ENCODE data around the gene PCNX2. TPM values are rescaled to one million over a fixed set of nuclear protein-coding genes. Genes with fewer than 3 reads are reported as not detected.

PCNX2 gene
- total and polyA plus RNA-seq, 5 donors, result 0.66 to 5.0 (median 3.1) TPM

DNA sequence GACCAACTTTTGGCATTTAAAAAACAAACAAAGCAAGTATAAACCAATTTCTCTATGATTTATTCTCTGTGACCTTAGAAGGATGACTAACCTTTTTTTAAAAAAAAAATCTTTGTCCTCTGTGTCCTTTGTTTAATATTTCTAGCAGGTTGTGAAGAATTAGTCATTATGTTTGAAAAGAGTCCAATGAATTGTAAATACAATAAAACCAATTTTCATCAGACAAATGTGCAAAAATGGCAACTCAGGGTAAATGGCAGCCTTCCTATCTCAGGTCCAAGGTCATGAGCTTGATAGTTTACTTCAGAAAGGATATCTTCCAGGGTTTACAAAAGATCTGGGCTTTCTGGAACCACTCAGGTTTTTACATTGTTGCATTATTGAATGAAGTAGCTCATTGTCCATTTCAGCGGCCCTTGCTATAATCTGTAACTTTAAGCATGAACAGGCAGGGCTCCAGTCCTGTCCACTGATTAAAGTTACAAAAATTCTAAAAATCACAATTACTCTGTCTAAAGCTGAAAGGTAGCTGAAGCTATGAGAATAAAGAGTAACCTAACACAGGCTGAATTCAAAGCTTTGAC lies 20.3 kb upstream of the PCNX2 start:
- Histone ChIP-seq H3K9me3 (ENCODE audit: control insufficient read depth, low read length) (no peaks in the 10 kb centered on the region), H3K4me1 (ENCODE audit: control insufficient read depth, insufficient read depth, low read length) (no peaks in the 10 kb centered on the region), H3K27me3 (ENCODE audit: control insufficient read depth, insufficient read depth) (no peaks in the 10 kb centered on the region), H3K27ac (ENCODE audit: low read length) (no peak overlapping the region), H3K4me3 (ENCODE audit: low read length) (no peak overlapping the region)
- DNase-seq (no peak), ATAC-seq (no peak)
- intact Hi-C loops (cut with DNase I), result no loop called here
- WGBS, result 73% methylated on average over 1 of the region's 1 CpG

DNA sequence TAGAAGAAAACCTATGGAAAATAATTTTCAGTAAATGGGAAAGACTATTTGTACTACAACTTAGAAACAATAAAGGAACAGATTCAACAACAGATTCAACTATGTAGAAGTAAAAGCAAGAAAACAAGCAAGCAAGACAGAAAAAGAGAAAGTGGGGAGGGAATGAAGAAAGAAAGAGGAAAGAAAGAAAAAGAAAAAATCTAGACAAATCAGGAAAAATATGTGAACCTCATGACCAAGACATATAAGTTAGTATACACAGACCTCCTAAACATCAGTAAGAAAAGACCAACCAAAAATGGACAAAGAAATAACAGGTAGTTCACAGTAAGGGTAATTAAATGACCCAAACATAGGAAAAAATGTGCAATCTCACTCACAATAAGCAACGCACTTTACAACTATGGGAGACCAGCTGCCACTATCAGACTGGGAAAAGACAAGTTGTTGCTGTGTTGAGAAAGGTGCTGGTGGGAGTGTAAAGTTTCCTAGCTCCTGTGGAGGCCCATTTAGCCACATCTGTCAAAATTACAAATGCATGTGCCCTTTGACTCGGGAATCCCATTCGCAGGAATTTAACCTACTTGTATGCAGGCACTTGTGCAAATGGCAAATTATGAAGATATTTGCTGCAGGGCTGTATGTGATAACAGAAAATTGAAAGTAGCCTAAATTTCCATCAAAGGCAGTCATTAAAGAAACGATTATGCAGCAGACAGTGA lies 18.1 kb upstream of the PCNX2 start:
- 59% methylated on average over 4 of the region's 4 CpGs for WGBS
- no peak for ATAC-seq
- Histone ChIP-seq H3K4me1 (ENCODE audit: control insufficient read depth, insufficient read depth, low read length) (no peaks in the 10 kb centered on the region), H3K4me3 (ENCODE audit: low read length) (no peak overlapping the region), H3K9me3 (ENCODE audit: control insufficient read depth, low read length) (no peaks in the 10 kb centered on the region), H3K27ac (ENCODE audit: low read length) (no peak overlapping the region), H3K27me3 (ENCODE audit: control insufficient read depth, insufficient read depth) (no peaks in the 10 kb centered on the region)
- no peak for DNase-seq
- intact Hi-C loops (cut with DNase I), result no loop called here

DNA sequence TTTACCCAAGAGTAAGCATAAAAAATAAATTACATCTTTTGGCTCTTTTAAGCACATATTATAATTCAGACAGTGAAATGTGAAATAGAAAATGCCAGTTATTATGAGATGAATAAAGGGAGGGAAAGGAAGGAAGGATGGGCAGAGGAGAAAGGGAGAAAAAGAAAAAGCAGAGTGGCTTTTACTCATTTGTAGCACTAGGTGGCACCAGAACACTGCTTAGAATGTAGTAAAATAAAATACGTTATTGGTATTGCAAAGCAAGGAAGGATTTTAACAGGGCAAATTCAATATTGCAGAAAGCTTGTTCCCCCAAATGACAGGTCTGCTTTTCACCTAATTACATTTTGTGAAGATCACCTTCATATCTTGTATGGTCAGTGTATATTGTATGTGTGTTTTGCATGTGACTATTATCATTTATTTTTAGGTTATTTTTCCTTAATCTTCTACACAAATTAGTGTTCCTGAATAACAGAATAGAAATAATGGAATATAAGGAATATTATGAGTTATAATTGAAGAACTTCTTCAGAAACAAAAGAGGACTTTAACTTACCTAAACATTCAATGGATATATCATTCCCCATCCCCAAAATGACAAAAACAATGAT lies 9.1 kb upstream of the PCNX2 start:
- H3K27me3 ChIP-seq (ENCODE audit: control insufficient read depth, insufficient read depth), result no peaks in the 10 kb centered on the region
- no peak overlapping the region for H3K27ac ChIP-seq (ENCODE audit: low read length)
- H3K4me3 ChIP-seq (ENCODE audit: low read length), result no peak overlapping the region
- WGBS, result 2% methylated on average over 1 of the region's 1 CpG
- no peak for DNase-seq
- H3K9me3 ChIP-seq (ENCODE audit: control insufficient read depth, low read length), result no peaks in the 10 kb centered on the region
- no peaks in the 10 kb centered on the region for H3K4me1 ChIP-seq (ENCODE audit: control insufficient read depth, insufficient read depth, low read length)
- intact Hi-C loops (cut with DNase I), result no loop called here
- no peak for ATAC-seq

DNA sequence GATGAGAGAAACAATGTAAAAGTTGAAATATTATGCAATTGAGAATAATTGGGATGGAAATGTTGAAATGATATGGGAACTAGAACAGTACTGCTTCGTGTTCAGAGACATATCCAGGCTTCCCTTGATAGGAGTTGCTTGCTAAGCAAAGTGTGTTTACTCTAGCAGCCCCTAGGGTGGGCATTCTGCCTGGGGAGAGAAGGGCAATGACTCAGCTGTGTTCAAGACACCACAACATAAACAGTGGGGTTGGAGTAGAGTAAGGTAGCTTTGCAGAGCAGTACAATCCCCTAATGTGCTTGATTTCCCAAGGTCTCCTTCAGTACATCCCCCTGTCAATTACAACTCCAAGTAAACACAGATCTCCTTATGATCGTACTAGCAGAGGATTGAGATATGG lies 4.8 kb upstream of the PCNX2 start:
- 70% methylated on average over 2 of the region's 2 CpGs for WGBS

DNA sequence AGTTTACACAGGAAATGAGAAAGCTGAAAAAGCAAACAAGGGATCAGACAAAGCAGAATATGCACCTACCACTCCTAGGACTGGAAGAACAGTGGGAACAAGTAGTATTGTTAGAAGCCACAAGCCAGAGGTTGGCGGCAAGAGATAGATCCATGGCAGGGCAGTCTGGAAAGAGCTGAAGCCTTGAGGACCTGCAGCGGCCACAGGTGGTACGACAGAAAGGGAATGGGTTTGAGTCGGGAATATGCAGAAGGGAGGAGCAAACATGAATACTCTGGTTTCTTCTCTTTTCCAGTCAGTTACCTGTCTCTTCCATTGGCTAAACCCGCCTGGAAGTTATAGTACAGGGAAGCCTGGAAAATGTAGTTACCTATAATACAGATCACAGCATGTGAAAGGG lies 3.9 kb upstream of the PCNX2 start:
- no peak overlapping the region for H3K4me3 ChIP-seq (ENCODE audit: low read length)
- no peaks in the 10 kb centered on the region for H3K9me3 ChIP-seq (ENCODE audit: control insufficient read depth, low read length)
- intact Hi-C loops (cut with DNase I), result no loop called here
- H3K27ac ChIP-seq (ENCODE audit: low read length), result no peak overlapping the region
- ATAC-seq (no peak), DNase-seq (no peak)
- WGBS, result 81% methylated on average over 5 of the region's 5 CpGs
- H3K4me1 ChIP-seq (ENCODE audit: control insufficient read depth, insufficient read depth, low read length), result no peaks in the 10 kb centered on the region
- H3K27me3 ChIP-seq (ENCODE audit: control insufficient read depth, insufficient read depth), result no peaks in the 10 kb centered on the region

More for the DNA sequence above, 4.8 kb upstream of the PCNX2 start:
- DNase-seq, result no peak
- Histone ChIP-seq H3K4me3 (ENCODE audit: low read length) (no peak overlapping the region), H3K27me3 (ENCODE audit: control insufficient read depth, insufficient read depth) (no peaks in the 10 kb centered on the region), H3K9me3 (ENCODE audit: control insufficient read depth, low read length) (no peaks in the 10 kb centered on the region), H3K27ac (ENCODE audit: low read length) (no peak overlapping the region), H3K4me1 (ENCODE audit: control insufficient read depth, insufficient read depth, low read length) (no peaks in the 10 kb centered on the region)
- intact Hi-C loops (cut with DNase I), result no loop called here
- no peak for ATAC-seq

DNA sequence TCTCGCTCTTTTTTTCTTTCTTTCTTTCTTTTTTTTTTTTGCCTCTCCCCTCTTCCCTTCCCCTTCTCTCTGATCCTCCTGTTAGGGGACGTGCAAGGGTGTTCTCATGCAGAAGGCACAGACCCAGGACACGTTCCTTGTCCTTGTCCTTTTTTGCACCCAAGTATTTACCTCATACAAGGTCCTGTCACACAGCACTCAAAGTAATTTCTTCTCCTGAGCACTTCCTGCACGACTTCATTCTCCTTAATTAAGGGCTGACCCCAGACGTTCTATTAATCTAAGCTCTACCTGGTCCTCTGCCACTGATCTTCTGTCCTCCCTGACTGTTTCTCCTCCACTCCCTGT lies 424 bp upstream of the PCNX2 start:
- ATAC-seq (no peak), DNase-seq (no peak)
- no peaks in the 10 kb centered on the region for H3K27me3 ChIP-seq (ENCODE audit: control insufficient read depth, insufficient read depth)
- H3K4me1 ChIP-seq (ENCODE audit: control insufficient read depth, insufficient read depth, low read length), result no peaks in the 10 kb centered on the region
- H3K9me3 ChIP-seq (ENCODE audit: control insufficient read depth, low read length), result no peaks in the 10 kb centered on the region
- 5% methylated on average over 5 of the region's 5 CpGs for WGBS
- intact Hi-C loops (cut with DNase I), result no loop called here
- H3K4me3 ChIP-seq (ENCODE audit: low read length), result no peak overlapping the region
- no peak overlapping the region for H3K27ac ChIP-seq (ENCODE audit: low read length)

DNA sequence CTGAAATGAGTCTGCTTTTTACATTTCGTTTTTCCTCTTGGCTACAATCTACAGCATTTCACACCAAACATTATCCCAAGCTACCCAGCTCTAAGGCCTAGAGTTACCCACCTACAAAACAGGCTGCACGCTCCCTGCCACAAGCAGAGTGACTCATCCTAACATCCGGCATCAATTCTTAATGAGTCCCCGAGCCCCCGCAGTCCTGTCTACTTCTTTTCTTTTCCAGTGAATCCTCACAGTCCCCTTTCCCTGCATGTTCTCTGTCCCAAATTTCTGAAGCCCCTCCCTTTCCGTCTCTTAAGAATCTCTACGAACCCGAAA lies 650 bp downstream of the PCNX2 start:
- no peaks in the 10 kb centered on the region for H3K27me3 ChIP-seq (ENCODE audit: control insufficient read depth, insufficient read depth)
- WGBS, result 13% methylated on average over 8 of the region's 8 CpGs
- no peaks in the 10 kb centered on the region for H3K9me3 ChIP-seq (ENCODE audit: control insufficient read depth, low read length)
- H3K27ac ChIP-seq (ENCODE audit: low read length), result no peak overlapping the region
- intact Hi-C loops (cut with DNase I), result no loop called here
- ATAC-seq, result peak in 1 of 2 donors; percentile 48
- no peaks in the 10 kb centered on the region for H3K4me1 ChIP-seq (ENCODE audit: control insufficient read depth, insufficient read depth, low read length)
- peak overlapping the region; percentile 56 for H3K4me3 ChIP-seq (ENCODE audit: low read length)
- DNase-seq, result no peak

DNA sequence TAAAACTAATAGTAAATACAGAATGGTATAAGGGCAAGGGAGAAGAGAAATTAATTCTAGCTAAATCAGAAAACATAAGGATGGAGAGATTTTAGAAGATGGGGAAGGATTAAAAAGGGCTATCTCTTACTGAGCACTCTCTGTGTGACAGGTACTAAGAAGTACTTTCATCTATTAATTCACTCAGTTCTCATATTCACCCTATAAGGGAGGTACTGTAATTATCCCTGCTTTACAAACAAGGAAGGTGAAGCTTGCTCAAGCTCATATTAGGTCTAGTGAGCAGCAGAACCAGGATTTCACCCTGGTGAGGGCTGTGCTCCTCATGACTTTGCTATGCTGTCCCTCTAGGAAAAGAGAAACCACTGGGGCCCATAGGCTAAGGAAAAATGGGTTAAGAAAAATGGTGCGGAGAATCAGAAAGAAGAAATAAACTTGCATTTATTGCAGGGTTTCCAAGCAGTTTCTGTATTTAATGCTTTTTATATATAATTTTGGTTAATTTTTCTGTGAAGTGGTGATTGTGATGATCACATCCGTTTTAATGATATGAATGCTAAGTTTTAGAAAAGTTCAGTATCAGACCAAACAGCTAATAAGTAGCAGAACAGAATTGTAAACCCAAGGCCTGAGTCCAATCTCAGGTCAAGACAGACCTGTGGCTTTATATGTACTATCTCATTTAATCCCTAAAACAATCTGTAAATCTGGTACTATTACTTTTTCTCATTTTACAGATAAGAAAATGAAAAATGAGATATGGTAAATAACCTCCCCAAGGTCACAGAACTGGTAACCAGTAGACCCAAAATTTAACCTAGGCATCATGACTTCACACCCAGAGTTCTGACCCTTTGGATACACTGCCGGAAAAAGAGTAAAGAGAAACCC lies 1.7 kb downstream of the PCNX2 start:
- Histone ChIP-seq H3K4me3 (ENCODE audit: low read length) (no peak overlapping the region), H3K27ac (ENCODE audit: low read length) (no peak overlapping the region), H3K27me3 (ENCODE audit: control insufficient read depth, insufficient read depth) (no peaks in the 10 kb centered on the region), H3K4me1 (ENCODE audit: control insufficient read depth, insufficient read depth, low read length) (no peaks in the 10 kb centered on the region), H3K9me3 (ENCODE audit: control insufficient read depth, low read length) (no peaks in the 10 kb centered on the region)
- no peak for ATAC-seq
- intact Hi-C loops (cut with DNase I), result no loop called here
- DNase-seq, result no peak
- 92% methylated on average over 3 of the region's 3 CpGs for WGBS

DNA sequence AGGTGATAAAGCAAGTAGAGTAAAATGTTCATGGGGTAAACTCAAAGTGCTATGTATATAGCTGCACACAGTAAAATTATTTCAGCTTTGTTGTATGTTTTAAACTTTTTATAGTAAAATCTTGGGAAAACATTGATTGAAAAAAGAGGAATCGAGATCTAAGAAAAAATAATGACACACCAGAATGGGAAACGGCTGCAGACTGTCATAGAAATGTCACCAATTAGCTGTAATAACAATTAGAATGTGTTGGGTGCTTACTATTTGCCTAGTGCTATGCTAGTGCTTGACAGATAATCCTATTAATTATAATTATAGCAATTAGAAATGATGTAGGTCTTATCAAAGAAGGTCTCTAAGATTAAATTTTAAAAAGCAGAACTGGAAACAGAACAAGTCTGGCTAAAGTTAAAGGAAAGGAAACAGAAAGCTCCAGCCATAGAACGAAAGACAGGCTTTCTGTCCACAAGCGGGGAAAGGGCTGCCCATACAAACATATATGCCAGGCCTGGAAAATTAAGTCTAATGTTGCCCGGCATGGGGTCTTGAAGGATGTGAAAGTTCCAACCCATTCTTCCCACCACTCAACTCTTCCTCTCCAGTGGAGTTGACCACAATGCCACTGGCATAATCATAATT lies 5.0 kb downstream of the PCNX2 start:
- DNase-seq (no peak), ATAC-seq (no peak)
- Histone ChIP-seq H3K27ac (ENCODE audit: low read length) (no peak overlapping the region), H3K4me1 (ENCODE audit: control insufficient read depth, insufficient read depth, low read length) (no peaks in the 10 kb centered on the region), H3K4me3 (ENCODE audit: low read length) (no peak overlapping the region), H3K9me3 (ENCODE audit: control insufficient read depth, low read length) (no peaks in the 10 kb centered on the region), H3K27me3 (ENCODE audit: control insufficient read depth, insufficient read depth) (no peaks in the 10 kb centered on the region)
- WGBS, result 82% methylated on average over 5 of the region's 5 CpGs
- intact Hi-C loops (cut with DNase I), result no loop called here

DNA sequence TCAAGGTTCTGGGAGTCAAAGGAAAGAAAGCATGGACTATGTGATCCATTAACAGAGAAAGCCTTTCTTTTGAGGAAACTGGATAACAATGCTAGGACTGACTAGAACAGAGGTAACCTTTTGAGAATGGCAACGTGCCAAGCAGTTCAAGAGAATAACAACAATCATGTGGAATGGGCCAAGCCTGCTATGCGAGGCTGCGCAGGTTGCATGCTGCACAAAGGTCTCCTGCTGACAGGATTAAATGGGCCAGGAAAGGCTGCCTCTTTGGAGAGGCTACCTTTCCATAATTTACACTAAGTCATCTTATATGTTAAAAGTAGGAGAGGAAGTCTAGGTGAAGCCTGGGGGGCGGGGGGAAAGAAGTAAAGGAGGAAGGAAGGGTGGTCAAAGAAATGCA lies 5.8 kb downstream of the PCNX2 start:
- WGBS, result 65% methylated on average over 4 of the region's 4 CpGs
- H3K9me3 ChIP-seq (ENCODE audit: control insufficient read depth, low read length), result no peaks in the 10 kb centered on the region
- no peak for ATAC-seq
- H3K4me1 ChIP-seq (ENCODE audit: control insufficient read depth, insufficient read depth, low read length), result no peaks in the 10 kb centered on the region
- no peak for DNase-seq
- no peak overlapping the region for H3K4me3 ChIP-seq (ENCODE audit: low read length)
- H3K27me3 ChIP-seq (ENCODE audit: control insufficient read depth, insufficient read depth), result no peaks in the 10 kb centered on the region
- H3K27ac ChIP-seq (ENCODE audit: low read length), result no peak overlapping the region
- intact Hi-C loops (cut with DNase I), result no loop called here

DNA sequence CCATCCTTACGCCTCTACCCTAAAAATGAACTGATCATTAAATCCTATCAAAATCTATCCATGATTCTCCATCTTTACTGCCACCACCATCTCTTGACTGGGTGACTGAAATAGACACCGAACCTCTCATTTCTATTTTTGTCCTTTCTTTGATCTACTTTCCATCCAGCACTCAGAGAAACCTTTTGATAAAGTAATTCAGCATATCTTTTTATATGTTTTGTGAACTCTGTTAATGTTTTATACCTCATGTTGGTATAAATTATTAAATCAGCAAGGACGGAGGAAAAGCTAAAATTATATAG lies 13.0 kb downstream of the PCNX2 start:
- Histone ChIP-seq H3K9me3 (ENCODE audit: control insufficient read depth, low read length) (no peaks in the 10 kb centered on the region), H3K27ac (ENCODE audit: low read length) (no peak overlapping the region), H3K4me3 (ENCODE audit: low read length) (no peak overlapping the region), H3K4me1 (ENCODE audit: control insufficient read depth, insufficient read depth, low read length) (no peaks in the 10 kb centered on the region), H3K27me3 (ENCODE audit: control insufficient read depth, insufficient read depth) (no peaks in the 10 kb centered on the region)
- no peak for DNase-seq
- ATAC-seq, result no peak
- intact Hi-C loops (cut with DNase I), result no loop called here
- WGBS, result 87% methylated on average over 3 of the region's 3 CpGs

Data from right cardiac atrium (tissue), 5 donors.